Stimulated activated CD4-positive, alpha-beta T cell treated with anti-CD3 and anti-CD28 coated beads, Interleukin-2, amount 100 ng/mL, for 4 hours (primary cell): ENCODE measurements around the gene ENOPH1.
A peak's percentile ranks its signal among the peaks of the same experiment; 100 is the strongest.

ENCODE experiments used
- DNase-seq: peaks from one replicate; pipeline ENCODE4 v3.0.0-alpha.2; 2020; ENCODE audit warnings: low read depth

ENOPH1 gene

DNA sequence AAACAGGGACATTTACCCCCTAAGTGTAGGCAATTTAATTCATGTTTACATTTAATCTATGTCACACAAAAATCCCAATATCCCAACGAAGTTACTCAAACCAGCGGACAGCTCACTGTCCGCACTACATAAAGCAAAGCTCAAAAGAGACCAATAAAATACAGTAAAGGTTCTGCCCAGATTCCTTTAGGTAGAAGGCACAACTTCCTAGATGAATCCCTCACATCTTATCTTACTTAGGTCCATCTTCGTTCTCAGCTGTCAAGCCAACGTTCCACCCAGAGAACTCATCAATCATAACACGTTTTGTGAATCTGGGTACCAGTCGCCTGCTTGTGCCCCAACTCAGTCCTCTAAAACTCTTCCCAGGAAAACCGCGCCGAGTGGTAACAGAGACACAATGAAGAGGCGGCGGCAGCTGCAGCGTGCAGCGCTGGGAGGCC, 1.8 kb upstream of the ENOPH1 start:
- no peak for DNase-seq

DNA sequence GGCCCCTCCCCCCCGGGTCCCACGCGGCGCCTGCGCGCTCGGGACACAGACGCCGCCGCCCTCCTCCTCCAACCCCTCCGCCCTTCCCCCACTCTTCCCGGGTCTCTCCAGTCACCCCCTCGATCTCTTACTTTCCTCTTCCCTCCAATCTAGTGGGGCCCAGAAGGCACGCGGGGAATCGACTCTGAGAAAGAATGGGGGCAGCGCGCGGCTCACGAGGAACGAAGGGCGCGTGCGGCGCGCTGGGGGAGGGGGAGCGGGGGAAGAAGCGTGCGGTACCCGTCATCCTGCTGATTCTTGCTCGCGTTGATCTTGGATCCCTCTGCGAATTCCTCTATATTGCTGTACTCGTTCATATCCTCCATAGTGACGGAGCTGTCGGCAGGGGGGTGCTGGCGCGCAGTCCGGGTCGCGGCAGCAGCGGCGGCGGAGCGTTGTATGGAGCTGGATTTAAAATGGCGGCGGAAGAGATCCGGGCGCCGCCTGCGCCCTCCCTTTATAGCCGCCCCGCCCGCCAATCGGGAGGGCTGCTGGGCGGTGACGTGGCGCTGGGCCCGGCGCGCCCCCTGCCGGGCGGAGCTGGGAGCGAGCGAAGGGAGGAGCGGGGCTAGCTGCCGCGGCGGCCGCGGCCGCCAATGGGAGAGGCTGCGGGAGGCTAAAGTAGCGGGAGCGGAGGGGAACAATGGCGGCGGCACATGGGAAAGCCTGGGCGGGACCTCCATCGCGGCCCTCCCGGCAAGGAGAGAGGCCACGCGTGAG, 1.2 kb upstream of the ENOPH1 start:
- DNase-seq, result peak; percentile 90

DNA sequence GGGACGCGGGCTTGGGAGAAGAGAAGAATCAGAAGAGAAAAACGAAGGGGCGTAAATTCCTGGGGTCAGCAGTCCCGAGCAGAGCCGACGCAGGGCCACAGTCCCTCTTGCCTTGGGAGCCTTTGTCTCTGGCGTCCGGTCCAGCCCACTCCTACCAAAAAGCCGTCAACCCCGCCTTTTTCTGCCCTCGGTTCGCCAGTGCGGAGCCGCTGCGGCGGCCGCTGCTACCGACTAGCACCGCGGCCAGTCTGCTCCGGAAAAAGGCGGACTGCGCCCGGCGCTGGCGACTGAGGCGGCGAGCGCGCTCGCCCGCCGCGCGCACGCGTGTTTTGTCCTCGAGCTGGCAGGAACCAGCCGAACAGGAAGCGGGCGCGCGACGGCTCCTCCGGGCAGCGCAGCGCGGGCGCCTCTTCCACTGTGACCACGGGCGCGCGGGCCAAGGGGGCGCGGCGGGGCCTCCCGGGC, 630 bp upstream of the ENOPH1 start:
- DNase-seq, result no peak

DNA sequence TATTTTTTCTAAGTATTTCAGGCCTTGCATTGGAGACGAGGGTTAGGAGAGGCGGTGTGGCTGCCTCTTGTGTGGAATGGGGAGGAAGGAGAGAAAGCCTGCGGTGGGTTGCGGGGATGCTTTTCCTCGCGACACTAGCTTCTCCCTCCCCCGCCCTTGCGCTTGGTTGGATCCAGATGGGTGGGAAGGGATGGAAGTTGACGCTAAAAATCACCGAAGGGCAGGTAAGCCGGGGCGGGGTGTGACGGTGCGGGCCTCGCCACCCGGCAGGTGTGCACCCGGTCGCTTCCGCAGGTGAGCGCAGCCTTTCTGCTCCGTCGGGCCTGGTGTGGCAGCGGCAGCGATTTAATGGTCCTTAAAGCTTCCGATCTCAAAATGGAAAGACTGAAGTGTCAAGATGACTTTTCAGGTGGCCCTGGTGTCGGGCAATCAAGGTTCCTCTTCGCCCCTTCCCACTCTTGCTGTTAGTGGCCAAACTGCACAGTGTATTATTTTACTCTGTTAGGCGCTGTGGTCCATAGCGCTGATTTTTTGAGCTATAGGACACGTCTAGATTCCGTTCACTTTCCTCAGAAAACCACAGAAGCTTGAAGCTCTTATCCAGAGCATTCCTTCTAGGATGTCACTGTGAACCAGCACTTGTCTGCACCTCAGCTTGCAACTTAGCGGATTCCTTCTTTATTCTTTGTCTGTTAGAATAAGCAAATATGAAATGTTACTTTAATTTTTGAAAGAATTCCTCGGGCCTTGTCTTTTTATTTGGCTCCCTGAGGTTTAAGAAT, 765 bp downstream of the ENOPH1 start:
- no peak for DNase-seq

DNA sequence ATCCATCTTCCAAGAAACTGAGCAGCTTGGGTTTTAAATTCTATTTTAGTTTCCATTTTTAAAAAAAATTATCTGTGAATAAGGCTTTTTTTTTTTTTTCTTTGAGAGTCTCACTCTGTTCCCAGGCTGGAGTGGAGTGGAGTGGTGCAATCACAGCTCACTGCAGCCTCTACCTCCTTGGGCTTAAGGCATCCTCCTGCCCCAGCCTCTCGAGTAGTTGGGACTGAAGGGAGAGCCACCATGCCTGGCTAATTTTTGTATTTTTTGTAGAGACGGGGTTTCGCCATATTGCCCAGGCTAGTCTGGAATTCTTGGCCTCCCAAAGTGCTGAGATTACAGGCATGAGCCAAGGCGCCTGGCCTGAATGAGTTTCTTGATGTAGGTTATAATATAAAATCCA, 1.4 kb downstream of the ENOPH1 start:
- DNase-seq, result no peak

- no peak for DNase-seq
Observed at GRCh38 chr4:82432596-82432995, 2.2 kb downstream of the ENOPH1 start.

DNA sequence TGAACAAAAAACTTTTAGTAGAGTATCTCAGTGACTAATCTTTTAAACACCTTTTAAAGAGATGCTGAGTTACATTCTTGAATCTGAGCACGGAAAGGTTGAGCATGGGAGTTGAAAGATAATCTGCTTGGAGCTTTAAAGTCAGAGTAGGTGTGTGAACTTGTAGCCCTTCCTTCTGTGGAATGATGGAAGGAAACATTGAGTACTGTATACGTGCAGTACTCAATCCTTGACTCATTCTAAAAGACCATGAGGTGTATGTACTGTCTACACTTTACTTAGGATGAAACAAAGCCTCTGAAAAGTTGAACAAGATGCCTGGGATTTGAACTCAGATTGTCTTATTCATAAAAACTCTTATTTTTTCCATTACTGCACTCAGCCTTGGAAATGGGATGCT, 3.4 kb downstream of the ENOPH1 start:
- no peak for DNase-seq

DNA sequence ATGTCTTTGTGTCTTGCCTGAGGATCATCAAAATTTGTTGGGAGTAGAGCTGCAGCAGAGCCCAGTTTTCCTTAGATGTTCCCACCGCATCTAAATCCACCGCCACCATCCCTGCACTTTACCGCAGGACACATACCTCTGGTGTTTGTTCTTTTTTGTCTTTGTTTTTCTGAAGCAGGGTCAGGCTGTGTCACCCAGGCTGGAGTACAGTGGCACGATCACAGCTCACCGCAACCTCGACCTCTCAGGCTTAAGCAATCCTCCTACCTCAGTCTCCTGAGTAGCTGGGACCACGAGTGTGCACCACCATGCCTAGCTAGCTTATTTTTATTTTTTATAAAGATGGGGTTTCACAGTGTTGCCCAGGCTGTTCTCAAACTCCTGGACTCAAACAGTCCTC, 4.6 kb downstream of the ENOPH1 start:
- DNase-seq, result no peak

- DNase-seq, result no peak
Observed at GRCh38 chr4:82436130-82436529, 5.7 kb downstream of the ENOPH1 start.

GRCh38 chr4:82436780-82437179, 6.4 kb downstream of the ENOPH1 start:
- DNase-seq, result no peak

- DNase-seq, result no peak
Observed at GRCh38 chr4:82437285-82438005, 7.1 kb downstream of the ENOPH1 start.

- DNase-seq, result no peak
Observed at GRCh38 chr4:82439088-82439487, 8.7 kb downstream of the ENOPH1 start.

- DNase-seq, result no peak
Observed at GRCh38 chr4:82447886-82448285, 17.5 kb downstream of the ENOPH1 start.

DNA sequence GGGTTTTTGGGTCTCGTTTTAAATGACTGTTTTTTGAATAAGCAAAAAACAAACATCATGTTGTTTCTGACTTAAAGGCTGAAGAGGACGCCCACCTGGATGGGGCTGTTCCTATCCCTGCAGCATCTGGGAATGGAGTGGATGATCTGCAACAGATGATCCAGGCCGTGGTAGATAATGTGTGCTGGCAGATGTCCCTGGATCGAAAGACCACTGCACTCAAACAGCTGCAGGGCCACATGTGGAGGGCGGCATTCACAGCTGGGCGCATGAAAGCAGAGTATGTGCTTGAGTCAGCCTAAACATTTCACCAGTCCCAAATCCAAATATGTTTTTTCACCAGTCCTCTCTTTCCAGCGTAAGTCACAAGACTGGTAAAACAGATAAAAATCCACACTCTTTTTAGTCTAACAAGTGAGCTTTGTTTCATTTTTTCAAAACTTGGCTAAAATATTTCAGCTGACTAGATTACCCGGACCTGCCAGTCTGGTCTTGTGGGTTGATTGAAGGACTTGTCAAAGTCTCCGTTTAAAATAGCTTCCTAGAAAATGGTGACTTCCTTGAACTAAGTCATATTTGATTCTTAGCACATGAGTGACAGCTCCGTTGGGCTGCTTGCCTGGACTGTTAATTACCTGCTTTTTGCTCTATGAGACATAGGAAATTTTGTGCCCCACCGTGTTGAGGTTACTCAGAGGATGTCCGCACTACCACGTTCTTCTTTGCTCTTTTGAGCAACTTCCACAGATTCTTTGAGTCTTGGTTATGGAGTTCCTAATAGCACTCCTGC, 20.8 kb downstream of the ENOPH1 start:
- DNase-seq, result no peak

- no peak for DNase-seq
Observed at GRCh38 chr4:82452026-82452425, 21.6 kb downstream of the ENOPH1 start.

DNA sequence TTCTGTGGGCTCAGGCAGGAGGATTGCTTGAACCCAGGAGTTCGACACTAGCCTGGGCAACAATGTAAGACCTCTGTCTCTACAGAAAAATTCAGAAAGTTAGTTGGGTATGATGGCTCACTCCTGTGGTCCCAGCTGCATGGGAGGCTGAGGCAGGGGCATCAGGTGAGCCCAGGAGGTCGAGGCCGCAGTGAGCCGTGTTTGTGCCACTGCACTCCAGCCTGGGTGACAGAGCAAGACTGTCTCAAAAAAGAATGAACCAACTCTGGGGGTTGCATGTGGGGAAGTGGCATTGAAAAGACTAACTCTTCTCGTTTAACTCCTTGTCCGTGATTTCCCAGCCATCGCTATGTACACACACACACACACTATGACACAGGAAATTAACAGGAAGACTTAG, 26.9 kb downstream of the ENOPH1 start:
- DNase-seq, result no peak

- DNase-seq, result no peak
Observed at GRCh38 chr4:82458729-82459128, 28.3 kb downstream of the ENOPH1 start.

- no peak for DNase-seq
Observed at GRCh38 chr4:82461710-82462109, 31.3 kb downstream of the ENOPH1 start.

DNA sequence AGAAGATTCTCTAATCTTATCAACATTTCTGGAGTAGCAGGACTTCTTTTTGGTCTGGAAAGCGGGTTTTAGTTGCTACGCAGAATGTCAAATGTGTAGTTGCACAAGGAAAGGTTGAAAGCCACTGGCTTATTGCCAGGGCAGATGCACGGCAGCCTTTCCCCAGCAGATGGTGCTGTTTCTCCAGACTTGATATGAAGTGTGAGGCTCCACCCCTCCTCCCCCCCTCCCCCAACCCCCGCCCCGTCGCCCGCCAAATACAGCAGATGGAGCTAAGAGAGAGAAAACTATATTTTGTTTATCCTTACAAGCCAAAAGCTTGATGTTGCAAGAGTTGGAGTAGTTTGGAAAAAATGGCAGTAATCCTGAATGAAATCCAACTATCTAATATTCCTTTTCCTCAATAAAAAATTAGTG, 32.0 kb downstream of the ENOPH1 start:
- DNase-seq, result peak; percentile 76

GRCh38 chr4:82463221-82463620, 32.8 kb downstream of the ENOPH1 start:
- DNase-seq, result no peak

GRCh38 chr4:82467471-82467870, 37.1 kb downstream of the ENOPH1 start:
- no peak for DNase-seq

DNA sequence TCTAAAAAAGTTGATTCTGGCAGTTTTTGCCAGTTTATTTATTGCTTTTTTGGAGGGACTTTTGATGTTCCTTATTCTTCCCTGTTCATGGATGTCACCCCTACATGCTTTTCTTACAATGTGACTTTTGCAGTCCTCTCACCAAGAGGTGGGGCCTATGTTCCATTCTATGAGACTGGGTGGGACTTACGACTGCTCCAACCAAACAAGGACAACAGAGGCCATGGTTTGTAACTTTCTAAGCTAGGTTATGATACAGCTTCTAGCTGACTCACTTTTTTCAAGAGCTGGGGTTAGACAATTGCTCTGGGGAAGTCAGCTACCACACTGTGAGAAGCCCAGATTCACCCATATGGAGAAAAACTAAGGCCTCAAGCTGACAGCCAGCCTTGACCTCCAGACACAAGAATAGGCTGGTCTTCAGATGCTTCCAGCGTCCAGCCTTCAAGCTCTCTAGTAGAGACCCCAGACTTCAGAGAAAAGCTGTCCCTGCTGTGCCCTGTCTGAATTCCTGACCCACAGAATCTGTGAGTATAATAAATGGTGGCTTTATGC, 39.5 kb downstream of the ENOPH1 start:
- DNase-seq, result no peak
